T1000 (cell line): ENCODE measurements around the gene FIZ1.

Source experiments
- DNase-seq: peaks from one replicate; lab custom pipeline; 2025; ENCODE audit warnings: mixed read lengths; lab: John Stamatoyannopoulos, UW

Gene FIZ1

DNA sequence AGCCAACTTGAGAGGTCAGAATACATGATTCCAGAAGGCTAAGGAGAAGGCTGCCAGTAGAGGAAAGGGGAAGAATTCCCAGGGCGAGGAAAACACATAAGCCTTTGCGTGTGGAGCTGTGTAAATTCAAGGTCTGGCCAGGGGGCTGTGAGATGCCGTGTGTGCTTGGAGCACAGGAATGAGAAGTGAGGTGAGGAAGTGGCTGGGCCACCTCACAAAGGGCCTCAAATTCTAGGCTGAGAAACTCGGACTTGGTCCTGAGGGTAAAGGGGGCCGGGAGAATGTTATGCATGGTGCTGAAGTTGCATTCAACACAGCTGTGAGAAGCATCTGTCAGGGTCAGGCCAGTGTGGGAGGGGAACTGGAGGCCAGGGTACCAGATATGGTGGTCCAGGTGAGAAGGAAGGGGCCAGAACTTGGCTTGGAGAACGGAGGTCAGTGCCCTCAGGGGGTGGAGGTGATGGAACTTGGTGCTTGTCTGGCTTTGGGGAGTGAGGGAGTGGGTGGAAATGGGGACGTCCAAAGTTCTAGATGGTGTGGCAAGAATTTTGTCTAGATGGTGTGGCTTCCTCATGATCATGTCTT, 36.6 kb upstream of the FIZ1 start:
- no peak for DNase-seq

DNA sequence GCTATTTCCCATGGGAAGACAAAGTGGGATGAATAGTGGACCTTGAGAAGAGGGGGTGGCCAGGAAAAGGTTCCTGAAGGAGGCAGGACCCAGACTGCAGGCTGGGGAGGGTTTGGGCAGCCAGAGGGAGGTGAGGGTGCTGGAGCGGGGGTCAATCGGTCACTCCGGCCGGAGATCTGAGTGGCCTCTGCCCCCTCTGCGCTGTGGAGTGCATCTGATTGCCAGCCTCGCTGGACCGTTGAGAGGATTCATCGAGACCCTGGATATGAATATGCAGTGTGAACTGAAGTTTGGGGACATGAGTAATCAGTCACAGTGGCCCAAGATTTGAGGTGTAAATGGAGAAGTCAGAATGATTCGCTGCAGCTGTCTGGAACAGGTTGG, 36.0 kb upstream of the FIZ1 start:
- no peak for DNase-seq

DNA sequence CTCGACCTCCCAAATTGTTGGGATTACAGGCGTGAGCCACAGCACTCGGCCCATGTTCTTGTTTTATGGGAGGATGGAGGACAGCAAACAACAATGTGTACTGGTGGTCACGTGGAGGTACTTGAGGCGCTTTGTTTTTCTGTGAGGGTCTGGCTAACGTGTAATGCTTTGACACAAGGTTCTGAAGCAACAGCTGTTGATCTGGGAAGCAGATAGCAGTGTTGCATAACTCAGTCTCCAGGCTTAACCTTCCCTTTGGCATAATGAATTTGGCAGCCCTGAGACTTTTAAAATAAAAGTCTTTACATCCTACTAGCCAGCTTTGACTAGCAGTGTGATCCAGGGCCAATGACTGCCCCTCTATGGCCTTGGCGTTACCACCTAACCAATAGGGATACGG, 34.5 kb upstream of the FIZ1 start:
- DNase-seq: no peak

DNA sequence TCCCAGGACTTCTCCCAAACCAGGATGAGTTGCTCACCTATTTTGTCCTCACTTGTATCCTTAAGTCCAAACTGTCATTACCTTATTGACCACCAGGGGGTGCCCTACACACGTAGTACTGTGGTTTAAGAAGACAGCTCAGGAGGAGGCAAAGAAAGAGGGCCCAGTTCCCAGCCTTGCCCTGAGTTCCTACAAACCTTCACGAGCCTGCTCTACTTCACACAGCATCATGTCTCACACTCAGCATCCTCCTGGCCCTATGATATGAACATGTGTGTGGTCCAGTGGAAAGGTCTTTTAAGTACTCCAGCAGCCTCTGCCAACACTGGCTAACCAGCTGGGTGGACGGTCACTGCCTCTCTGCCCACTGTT, 33.1 kb upstream of the FIZ1 start:
- DNase-seq: peak; percentile 71

DNA sequence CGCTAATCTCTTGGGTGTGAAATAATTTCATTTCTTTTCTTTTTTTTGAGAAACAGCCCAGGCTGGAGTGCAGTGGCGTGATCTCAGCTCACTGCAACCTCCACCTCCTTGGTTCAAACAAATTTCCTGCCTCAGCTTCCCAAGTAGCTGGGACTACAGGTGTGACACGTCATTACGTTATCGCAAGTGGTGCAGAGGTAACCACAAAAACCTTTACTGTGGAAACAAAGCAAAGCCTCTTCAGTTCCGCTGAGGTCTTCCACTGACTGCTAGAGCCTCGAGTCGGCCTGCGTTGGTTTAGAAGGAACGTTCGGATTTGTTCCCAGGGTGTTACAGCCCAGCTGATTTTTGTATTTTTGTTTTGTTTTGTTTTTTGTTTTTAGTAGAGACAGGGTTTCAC, 27.0 kb upstream of the FIZ1 start:
- DNase-seq: no peak

DNA sequence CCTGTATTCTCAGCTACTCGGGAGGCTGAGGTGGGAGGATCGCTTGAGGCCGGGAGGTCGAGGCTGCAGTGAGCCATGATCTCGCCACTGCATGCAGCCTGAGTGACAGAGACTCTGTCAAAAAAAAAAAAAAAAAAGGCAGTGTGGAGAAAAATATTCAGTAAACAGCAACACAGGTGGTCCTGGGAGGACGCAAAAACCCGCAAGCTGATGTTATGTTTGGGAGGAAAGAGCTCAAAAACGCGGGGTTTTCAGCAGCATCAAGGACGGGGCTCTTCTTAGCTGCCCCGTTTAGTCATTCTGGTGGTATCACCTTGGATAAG, 25.6 kb upstream of the FIZ1 start:
- no peak for DNase-seq

DNA sequence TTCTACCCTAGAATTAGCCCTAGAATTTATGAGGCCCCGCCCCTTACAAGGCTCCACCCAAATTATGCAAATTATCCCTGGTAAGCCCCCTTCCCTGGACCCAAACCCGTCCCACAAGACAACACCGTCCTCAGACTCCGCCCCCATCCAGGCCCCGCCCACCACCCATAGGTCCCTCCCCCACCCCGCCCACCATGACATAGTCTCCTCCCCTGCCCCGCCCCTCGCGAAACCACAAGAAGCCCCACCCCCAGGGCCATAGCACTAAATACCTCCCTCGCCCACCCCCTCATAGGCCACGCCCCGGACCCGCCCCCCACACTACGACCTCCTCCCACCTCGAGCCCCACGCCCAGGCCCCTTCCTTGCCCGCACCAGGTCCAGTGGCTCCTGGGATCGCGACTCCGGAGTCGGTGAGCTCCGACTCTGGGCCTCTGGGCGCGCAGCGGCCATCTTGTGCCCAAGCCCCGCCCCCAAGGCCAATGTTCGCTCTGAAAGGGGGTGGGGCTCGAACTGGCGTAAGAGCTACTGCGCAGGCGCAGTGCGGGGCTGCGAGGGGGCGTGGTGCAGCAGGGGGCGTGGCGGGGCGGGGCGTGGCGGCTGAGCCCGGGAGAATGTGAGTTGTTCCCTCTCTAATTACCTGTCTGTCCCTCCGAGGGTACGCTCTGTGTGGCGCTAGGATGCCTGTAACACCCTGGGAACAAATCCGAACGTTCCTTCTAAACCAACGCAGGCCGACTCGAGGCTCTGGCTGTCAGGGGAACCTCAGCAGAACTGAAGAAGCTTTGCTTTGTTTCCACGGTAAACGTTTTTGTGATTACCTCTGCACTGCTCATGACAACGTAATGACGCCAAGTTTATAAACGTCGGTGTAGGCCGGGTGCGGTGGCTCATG, 25.0 kb upstream of the FIZ1 start, which contains the start of gene ZNF784:
TSS of gene ZNF784 (minus strand) at position 458 of the 895 bp plus-strand sequence. CDS start at position 453, 5 bp downstream.
- peak; percentile 92 for DNase-seq

DNA sequence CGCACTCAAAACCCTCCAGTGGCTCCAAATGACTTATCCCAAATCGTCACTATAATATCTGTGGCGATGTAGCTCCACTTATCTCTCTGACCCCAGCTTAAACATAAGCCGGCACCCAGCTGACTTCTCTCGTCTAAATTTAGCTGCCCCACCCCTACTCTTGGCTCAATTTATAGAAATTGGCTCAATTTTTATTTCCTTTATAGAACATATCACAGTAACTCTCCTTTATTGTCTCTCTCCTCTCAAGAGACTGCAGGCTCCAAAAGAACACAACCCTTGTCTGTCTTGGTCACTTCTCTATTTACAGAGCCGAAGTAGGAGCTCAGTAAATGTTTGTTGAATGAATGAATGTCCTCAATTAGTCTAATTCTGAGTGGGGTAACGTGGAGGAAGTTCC, 24.2 kb upstream of the FIZ1 start:
- no peak for DNase-seq

DNA sequence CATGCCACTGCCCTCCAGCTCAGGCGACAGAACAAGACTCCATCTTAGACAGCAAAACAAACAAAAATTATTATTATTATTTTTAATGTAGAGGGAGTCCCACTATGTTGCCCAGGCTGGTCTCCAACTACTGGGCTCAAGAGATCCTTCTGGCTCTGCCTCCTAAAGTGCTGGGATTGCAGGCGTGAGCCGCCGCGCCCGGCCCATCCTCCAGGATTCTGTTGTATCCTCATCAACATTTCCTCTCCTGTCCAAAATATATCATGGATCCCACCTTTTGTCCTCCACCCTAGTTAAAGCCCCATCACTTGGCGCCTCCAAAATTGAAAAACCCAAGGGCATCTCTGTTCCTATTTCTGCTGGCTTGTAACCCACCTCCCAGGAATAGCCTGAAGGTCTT, 23.8 kb upstream of the FIZ1 start:
- no peak for DNase-seq

DNA sequence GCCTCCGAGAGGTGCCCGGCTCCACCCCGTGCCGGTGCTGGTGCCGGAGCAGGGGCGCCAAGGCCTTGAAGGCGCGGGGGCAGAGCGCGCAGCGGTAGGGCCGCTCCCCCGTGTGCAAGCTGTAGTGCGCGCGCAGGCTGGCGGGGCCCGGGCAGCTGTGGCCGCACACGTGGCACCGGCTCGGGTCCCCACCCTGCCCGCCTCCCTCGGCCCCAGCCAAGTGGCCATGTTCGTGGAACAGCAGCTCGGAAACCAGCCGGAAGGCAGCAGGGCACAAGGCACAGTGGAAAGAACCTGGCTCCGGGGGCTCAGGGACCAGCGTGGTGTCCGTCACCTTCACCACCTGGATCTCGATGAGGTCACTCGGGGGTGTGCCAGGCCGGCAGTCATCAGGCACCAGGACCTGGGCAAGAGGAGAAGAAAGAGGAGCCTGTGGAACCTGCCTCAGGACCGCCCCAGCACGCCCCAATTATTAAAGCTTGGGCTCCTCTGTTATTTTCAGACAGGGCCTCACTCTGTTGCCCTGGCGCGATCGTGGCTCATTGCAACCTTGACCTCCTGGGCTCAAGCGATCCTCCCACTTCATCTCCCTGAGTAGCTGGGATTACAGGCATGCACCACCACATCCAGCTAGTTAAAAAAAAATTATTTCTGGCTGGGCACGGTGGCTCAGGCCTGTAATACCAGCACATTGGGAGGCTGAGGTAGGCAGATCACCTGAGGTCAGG, 23.1 kb upstream of the FIZ1 start:
- DNase-seq: no peak

DNA sequence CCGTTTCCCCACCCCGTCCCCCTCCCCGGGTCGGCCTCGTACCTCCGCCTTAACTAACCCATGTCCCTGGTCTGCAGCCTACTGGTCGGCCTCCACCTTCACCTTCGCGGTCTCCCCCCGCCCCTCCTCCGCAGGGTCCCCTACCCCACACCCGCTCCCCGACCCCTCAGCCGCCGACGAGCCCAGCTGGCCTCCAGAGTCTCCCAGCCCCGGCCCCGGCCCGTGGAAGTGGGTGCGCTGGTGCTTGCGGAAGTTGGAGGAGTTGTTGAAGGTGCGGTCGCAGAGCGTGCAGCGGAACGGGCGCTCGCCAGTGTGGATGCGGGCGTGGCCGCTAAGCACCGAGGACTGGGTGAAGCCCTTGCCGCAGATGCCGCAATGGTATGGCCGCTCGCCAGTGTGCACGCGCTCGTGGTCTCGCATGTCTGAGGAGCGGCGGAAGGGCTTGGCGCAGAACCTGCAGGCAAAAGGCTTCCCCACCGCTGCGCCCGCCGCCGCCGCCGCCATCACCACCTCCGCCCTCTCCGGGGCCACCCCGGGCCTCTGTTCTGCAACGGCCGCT, 22.4 kb upstream of the FIZ1 start:
- DNase-seq: no peak

DNA sequence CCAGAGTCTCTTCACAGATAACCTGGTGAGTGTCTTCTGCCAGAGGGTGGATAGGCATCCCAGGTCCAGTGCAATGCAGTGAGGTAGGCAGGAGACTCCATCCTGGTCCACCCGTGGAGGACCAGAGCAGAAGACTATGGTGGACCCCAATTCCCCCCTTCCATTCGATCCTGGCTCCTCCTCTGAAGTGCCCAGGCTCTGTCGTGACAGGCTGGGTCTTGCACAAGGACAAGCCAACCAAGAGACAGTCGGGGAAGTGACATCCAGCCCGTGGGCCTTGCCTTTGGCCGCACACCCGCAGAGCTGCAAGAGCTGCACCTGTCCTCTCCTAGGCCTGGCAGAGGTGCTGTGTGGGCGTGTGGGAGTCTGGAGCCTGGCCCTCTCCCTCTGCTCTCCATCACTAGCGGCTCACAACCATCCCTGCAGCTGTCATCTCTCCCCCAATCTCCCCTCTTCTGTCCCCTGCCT, 21.9 kb upstream of the FIZ1 start:
- DNase-seq: no peak

DNA sequence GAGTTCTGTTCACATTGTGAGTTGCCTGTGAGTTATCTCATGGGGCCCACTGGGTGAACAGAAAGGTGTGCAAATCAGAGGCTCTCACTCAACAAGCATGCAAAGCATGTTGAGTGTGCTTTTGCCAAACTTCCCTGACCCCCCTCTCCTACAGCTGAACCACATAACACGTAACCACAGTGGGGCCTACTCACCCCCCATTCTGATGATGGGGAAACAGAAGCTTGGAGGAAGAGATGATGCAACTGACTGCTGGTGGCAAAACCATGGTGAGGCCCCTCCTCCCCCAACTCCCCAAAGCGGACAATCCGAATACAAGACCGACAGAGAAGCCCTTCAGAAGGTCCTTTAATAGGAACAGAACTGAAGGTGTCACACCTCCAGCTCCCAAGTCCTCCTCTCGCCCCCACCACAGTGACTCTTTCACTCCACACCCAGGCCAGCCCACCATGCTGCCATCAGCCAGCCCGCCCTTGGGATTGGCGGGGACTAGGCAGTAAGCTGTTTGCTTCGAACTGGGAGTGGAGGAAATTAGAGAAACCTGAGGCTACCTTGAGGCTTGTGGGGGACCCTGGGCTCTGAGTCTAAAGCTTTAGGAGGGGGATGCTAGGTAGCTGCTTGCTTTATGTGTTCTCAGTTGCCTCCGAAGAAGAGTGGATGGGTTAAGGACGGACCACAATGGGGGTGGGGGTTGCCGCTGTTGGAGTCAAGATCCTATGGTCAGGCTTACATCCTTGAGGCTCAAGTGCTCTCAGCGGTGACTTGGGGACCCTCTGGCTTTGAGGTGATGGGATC, 21.3 kb upstream of the FIZ1 start:
- no peak for DNase-seq

DNA sequence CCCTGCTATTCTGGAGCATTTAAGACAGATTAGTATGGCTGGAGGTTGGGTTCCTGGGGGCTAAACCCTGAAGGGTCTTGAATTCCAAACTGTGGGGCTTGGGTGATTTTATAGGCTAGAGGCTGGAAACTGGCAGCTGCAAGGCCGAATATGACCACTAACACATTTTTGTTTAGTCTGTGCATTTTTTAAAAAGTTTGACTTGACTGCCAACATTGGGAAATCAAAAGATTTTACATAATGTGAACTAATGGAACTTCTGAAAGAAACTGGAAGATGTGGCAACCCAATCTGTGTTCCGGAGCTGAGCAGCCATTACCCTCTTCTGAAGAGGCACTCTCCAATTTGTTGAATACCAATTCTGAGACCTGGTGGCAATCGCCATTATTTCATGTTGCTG, 20.0 kb upstream of the FIZ1 start:
- no peak for DNase-seq

DNA sequence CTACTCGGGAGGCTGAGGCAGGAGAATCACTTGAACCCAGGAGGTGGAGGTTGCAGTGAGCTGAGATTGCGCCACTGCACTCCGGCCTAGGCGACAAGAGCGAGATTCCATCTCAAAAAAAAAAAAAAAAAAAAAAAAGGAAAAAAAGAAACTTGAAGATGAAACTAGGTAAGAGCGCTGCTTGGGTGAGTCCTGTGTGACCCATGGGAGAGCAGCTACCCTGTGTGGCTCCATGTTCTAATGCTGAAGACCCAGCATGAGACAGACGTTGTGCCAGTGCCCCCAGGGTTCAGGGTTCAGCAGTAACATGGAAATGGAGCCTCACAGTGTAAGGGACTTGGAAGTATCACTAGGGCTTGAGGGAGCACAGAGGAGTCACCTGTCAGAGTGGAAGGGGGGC, 19.1 kb upstream of the FIZ1 start:
- no peak for DNase-seq

DNA sequence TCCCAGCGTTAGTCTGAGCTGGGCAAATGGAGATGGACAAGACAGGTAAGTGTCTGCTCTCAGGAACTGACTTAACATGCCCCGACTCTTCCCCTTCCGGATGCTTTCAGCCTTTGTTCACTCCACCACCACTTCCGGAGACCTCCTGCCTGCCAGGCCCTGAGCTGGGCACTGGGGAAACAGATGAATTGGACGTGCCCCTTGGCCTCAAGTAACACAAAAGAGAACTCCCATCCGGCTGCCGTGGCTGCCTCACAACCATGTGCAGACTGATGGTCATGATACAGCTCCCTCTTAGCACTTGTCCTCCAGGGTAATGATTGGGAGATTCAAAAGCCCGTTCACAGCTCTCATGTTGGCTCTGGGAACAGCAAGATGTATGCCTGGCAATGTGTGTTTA, 18.1 kb upstream of the FIZ1 start:
- no peak for DNase-seq

DNA sequence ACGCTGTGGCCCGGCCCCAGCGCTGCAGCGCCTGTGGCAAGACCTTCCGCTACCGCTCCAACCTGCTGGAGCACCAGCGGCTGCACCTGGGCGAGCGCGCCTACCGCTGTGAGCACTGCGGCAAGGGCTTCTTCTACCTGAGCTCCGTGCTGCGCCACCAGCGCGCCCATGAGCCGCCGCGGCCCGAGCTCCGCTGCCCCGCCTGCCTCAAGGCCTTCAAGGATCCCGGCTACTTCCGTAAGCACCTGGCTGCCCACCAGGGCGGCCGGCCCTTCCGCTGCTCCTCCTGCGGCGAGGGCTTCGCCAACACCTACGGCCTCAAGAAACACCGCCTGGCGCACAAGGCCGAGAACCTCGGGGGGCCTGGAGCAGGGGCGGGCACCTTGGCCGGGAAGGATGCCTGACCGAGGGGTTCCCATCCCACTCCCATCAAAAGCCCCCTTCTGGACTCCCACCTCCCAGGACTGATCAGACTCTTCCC, 17.1 kb upstream of the FIZ1 start:
- DNase-seq: no peak

DNA sequence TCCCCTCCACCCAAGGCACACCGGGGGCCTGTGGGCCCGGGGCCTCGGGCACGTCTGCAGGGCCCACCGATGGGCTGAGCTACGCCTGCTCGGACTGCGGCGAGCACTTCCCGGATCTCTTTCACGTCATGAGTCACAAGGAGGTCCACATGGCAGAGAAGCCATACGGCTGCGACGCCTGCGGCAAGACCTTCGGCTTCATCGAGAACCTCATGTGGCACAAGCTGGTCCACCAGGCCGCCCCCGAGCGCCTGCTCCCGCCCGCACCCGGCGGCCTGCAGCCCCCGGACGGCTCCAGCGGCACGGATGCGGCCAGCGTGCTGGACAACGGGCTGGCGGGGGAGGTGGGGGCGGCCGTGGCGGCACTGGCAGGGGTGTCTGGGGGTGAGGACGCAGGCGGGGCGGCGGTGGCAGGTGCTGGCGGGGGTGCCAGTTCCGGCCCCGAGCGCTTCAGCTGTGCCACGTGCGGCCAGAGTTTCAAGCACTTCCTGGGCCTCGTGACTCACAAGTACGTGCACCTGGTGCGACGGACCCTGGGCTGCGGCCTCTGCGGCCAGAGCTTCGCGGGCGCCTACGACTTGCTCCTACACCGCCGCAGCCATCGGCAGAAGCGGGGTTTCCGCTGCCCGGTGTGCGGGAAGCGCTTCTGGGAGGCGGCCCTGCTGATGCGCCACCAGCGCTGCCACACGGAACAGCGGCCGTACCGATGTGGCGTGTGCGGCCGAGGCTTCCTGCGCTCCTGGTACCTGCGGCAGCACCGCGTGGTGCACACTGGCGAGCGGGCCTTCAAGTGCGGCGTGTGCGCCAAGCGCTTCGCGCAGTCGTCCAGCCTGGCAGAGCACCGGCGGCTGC, 16.5 kb upstream of the FIZ1 start:
- no peak for DNase-seq

DNA sequence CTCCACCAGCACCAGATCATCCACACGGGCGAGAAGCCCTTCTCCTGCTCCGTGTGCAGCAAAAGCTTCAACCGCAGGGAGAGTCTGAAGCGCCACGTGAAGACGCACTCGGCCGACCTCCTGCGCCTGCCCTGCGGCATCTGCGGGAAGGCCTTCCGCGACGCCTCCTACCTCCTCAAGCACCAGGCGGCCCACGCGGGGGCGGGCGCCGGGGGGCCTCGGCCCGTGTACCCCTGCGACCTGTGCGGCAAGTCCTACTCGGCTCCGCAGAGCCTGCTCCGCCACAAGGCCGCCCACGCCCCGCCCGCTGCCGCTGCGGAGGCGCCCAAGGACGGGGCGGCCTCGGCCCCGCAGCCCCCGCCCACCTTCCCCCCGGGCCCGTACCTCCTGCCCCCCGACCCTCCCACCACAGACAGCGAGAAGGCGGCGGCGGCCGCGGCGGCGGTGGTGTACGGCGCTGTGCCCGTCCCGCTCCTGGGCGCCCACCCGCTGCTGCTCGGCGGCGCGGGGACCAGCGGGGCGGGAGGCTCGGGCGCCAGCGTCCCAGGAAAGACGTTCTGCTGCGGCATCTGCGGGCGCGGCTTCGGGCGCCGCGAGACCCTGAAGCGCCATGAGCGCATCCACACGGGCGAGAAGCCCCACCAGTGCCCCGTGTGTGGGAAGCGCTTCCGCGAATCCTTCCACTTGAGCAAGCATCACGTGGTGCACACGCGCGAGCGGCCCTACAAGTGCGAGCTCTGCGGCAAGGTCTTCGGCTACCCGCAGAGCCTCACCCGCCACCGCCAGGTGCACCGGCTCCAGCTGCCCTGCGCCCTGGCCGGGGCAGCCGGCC, 15.6 kb upstream of the FIZ1 start:
- DNase-seq: no peak
